Stimulated activated CD4-positive, alpha-beta T cell treated with anti-CD3 and anti-CD28 coated beads, Interleukin-2, amount 100 ng/mL, for 4 hours (primary cell): ENCODE measurements around the gene SLC25A4.

ENCODE experiments used
- DNase-seq: peaks from one replicate; pipeline ENCODE4 v3.0.0-alpha.2; 2020; ENCODE audit warnings: low read depth

The SLC25A4 gene

DNA sequence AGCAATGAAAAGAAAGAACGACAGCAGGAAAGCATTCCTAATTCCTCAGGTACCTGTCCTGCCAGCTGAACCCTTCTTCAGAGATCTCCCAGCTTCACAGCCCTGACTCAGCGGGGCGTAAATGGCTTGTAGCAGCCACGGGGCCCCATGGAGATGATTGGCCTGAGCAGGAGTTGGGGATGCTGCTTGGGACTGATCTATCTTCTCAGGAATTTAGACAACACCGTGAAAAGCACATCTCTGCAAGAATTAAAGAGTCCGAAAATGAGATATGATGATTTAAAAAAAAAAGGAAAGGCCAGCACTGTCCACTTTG lies 22.5 kb upstream of the SLC25A4 start:
- no peak for DNase-seq

DNA sequence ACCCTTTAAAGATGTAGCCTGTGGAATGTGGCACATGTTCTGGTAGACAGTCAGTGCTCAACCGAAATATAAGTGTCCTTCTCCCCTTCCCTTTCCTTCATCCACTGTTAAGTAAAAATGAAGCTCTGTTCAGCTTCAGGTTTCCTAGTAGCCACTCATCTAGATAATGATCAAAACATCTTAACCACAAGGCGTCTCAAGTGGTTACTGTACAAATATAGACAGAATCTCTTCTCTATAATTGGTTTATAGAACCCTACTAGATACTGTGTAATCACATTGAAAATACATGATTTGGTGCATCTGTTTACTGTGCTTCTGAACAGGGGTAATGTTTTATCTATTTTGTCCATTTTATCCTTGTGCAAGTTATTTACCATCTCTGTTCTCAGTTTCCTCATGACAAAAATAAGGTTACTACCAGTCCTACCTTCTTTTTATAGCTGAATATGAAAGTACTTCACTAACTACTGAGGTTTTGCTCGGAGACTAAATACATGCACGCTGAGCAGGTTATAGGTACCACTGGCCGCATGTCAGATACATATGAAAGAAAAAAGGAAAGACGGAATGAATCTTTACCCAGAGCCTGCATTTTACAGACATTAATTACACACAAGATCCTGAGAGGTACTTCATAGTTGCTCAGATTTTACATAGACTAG lies 20.3 kb upstream of the SLC25A4 start:
- DNase-seq = no peak

DNA sequence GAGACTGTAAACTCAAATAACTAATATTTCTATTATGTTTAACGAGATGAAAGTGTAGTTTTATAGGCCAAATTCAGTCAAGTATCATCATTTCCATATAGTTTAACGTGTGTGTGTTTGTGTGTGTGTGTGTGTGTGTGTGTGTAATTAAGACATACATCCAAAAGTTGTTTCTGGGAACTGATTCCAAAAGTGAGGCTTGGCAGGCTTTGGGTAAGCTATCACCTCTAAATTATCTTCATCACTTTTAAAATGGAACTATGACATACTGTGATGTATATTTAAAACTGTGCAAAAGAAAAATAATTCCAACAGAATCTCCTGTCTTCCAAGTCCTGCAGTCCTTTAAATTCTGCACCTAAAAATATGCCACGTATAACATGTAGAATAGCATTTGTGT lies 19.1 kb upstream of the SLC25A4 start:
- DNase-seq = no peak

DNA sequence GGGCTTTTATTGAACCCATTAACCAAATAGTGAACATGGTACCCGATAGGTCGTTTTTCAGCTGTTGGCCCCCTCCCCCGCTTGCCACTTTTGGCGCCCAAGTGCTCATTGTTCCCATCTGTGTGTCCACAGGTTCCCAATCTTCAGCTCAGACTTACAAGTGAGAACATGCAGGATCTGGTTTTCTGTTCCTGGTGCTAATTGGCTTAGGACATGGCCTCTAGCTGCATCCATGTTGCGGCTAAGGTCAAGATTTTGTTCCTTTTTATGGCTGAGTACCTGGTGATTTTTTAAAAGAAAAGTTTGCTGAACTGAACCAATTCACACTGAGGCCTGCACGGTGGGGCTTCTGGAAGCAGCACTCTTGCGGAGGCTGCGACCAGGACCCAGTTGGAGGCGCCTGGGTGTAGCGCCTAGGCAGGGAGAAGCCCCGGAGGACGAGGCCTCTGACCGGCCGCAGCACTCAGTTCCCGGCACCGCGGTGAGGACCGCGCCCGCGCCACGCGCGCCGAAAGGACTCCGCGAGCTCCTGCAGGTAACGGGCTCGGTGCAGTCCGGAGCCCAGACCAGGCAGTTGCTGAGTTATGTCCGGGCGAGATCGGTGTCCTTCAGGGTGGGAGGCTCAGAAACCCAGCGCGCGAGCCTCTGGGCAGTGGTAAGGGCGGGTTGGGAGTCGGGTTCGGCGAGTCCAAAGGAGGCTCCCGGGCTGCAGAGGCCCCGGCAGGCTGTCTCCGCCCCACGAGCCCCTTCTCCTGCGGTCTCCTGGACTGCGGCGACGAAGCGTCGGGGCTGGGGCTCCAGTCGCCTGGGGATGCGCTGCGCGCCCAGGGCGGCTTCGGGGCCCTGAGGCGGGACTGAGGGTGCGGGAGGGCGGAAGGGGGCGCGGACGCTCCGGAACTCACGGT lies 15.8 kb upstream of the SLC25A4 start:
- no peak for DNase-seq

DNA sequence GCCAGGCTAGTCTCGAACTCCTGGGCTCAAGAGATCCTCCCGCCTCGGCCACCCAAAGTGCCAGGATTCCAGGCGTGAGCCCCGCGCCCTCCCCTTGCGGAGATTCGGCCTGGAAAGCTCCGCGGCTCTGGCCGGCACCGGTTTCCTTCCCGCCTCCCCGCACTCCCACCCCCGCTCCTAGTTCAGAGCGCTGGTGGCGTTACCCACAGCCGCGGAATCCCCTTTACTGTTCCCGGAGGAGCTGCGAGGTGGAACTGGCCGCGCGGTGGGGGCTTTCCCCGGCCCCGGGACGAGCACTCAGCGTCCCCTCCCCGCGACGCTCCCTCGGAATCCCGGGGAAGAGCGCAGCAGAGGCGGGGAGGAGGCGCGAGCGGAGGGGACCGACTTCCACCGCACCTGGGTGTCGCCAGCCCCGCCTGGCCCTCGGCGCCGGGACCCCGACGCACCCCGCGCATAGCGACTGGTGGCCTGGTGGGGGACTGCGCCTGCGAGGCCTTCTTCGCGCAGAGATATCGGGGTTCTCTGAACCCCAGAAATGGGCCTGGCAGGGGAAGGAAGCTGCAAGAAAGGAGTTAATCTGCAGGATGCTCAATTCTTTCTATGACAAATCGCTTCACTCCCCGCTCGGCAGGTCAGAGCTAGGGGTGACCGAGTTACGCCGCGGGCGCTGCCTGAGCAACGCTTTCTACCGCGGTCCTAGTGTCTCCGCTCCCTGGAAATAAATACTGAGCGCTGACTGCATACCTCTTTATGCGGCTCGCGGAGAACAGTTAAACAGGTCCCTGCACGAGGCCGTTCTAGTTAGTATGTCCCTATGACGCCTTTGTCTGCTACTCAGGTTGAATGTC lies 14.6 kb upstream of the SLC25A4 start:
- DNase-seq = no peak

DNA sequence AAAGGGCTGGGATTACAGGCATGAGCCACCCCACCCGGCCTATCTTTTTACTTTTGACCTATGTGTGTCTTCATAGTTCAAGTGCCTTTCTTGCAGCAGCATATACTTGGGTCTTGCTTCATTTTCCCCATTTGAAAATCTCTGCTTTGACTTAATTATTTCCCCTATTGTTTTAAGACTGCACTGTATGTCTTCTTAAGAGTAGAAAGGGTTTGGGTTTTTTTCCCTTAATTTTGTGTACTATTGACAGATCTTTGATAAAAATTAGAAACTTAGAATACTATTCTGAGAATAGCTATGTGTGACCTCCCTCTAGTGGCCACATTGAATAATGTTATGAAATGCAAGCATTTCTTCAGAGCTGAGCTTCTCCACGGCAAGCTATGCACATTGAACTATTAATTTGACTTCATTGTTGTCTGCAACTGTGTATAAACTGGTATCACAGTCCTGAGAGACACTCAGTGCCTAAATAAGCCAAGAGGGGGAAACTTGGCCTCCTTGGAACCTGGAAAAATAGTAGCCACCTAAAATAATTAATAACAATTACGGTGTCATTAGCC lies 8.7 kb upstream of the SLC25A4 start:
- DNase-seq = no peak

DNA sequence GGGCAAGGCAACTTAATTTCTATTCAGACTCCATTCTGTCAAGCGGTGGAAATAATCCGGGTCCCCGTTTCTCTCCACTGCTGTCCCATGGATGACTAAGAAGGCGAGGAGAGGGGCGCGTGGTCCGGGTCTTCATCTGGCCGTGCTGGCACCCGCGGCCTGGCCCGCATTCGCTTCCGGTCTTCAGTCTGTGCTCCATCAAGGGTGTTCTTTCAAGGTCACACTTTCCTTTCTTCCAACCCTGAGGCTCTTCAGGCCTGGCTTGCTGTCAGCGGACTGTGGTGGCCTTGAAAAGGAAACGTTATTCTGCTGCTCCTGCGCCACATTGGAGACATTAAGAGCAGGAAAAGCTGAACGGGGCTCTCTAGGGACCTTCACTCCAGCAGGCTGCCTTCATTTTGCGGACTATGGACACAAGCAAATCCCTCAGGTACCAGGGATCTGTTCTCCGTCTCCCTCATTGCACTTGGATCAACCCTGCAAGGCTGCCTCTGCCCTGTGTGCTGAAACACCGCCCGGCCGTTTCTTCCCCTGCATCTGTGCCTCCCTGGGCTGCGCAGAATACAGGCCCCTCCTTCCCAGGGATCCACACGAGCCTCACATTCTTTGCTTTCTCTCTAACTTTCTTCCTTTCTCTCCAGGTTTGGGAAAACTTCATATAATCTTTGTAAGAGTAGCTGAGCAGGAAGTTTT lies 5.7 kb upstream of the SLC25A4 start:
- DNase-seq = no peak

DNA sequence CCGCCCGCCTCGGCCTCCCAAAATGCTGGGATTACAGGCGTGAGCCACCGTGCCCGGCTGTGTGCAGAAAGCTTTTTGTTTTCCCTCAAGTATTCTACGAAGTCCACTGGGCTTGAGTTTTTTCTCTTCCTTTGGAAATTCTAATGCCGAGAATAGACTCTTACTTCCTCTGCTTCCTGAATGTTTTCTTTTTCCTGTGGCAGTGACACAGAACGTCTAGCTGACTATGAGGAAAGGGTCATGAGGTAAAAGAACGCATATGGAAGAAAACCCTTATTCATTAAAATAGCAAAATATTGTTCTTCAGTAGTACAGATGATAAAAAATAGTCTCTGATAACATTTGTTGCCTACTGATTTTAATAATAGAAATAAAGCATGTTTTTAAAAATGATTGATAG lies 4.9 kb upstream of the SLC25A4 start:
- DNase-seq = no peak

DNA sequence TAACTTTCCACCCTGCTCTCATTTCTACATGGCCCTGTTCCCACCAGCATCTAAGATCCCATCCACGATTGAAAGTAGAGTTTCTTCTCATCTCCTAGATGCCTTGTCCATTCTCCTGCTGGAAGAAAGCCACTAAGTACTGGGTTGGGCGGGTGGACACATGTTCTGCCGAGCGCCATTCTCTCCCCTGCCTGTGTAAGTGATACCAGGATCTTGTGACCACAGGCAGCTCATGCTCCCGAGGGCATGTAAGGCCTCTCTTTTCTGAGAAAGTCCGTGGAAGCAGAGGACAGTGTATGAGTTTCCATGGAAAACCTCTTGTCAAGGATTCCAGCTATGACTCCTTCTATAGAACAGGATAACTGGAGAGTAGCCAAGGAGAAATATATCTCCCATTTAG lies 3.3 kb upstream of the SLC25A4 start:
- DNase-seq = no peak

DNA sequence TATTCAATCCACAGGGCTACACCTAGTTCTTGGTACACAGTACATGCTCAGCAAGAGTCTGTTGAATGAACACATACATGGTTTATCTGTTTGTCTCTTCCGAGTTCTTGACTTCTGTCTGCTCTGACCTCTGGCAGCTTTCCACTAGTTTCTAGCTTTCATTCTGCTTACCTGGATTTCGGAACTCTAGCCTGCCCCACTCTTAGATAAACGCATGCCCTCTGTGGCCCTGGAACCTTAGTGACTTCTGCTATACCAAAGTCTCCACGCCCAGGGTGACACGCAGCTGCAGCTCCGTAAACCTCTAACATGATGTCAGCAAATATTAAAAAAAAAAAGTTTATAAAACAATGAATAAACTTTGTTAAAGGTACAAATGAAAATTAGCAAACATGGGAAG lies 1.3 kb upstream of the SLC25A4 start:
- no peak for DNase-seq

DNA sequence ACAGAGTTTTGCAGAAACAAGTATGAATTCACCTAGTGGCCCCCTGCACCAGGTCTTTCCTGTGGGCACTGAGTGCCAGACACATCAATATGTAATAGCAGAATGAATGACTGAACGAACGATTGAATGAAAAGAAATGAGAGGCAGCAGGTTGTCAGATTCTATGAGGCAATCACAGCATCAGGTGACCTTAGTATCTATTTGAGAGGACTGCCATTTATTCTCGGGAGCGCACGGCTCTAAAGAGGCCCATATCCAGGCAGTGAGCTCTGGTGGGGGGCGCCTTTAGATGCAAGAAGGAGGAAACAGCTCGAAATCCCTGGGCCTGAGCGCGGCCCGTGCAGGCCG lies 528 bp upstream of the SLC25A4 start:
- DNase-seq = no peak

DNA sequence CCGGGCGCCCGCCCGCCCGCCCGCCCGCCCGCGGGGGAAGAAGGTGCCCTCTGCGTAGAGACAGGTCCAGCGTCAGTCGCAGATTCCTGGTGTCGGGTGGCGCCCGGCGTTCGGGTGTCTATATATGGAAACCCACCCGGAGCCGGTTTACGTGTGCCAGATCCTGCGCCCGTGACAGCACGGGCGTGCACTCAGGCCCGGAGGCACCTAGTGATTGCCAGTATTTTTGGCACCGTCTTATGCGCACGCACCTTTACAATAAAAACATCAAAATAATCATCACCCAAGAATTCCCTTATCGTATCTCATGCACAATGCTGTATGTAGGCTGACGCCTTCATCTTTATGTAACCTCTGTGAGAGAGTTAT lies 519 bp downstream of the SLC25A4 start:
- no peak for DNase-seq

DNA sequence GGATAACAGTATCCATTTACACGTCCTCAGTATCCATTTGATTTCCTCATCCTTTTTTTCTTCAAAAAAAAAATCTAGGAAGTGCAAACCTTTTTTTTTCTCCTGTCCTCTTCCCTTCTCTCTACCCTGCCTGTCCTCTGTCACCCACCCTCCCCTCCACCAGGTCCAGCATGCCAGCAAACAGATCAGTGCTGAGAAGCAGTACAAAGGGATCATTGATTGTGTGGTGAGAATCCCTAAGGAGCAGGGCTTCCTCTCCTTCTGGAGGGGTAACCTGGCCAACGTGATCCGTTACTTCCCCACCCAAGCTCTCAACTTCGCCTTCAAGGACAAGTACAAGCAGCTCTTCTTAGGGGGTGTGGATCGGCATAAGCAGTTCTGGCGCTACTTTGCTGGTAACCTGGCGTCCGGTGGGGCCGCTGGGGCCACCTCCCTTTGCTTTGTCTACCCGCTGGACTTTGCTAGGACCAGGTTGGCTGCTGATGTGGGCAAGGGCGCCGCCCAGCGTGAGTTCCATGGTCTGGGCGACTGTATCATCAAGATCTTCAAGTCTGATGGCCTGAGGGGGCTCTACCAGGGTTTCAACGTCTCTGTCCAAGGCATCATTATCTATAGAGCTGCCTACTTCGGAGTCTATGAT lies 1.7 kb downstream of the SLC25A4 start:
- DNase-seq = no peak

DNA sequence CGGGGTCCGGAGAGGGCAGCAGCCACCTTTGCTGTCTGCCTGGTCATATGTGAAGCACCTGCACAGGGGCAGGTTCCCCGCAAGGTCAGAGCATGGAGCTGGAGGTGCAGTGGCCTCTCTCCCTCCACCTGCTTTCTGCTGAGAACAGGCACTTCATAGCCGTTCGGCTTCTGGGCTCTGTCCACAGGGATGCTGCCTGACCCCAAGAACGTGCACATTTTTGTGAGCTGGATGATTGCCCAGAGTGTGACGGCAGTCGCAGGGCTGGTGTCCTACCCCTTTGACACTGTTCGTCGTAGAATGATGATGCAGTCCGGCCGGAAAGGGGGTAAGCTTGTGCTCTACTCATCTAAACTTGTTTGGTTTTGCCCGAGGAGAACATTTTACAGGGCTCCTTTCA lies 2.5 kb downstream of the SLC25A4 start:
- no peak for DNase-seq

DNA sequence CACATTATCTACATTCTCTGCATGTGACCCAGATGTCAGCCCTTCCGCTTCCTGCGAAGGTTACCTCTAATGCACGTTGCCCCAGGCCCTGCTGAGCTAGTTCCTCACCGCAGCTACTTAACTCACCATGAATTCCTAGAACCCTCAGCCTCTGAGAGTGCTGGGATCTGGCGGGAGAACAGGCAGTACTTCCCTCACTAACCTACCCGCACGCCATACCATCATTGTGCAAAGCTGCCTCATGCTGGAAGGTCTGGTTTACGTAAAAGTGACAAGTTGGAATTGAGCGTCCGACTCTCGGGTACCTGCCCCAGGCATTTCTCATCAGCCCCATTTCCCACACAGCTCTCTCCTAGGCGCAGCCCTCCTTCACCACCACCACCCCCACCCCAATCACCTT lies 6.3 kb downstream of the SLC25A4 start:
- DNase-seq = no peak

DNA sequence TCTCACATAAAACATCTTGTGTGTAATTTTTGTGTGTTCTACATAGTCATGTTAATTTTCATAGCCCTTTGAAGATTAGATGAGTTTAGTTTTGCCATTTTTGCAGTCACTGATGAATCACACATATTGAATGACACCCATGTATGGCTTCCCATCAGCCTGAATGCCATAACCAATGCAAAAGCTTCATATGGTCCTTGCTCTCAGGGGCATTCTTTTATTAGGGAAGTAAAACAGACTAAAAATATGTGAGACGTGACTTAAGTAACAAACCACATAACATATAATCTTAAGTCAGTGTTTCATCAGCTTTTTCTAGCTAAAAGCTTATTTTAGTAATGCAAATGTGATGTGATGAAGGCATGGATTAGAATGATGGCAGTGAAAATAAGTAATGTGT lies 8.2 kb downstream of the SLC25A4 start:
- no peak for DNase-seq

DNA sequence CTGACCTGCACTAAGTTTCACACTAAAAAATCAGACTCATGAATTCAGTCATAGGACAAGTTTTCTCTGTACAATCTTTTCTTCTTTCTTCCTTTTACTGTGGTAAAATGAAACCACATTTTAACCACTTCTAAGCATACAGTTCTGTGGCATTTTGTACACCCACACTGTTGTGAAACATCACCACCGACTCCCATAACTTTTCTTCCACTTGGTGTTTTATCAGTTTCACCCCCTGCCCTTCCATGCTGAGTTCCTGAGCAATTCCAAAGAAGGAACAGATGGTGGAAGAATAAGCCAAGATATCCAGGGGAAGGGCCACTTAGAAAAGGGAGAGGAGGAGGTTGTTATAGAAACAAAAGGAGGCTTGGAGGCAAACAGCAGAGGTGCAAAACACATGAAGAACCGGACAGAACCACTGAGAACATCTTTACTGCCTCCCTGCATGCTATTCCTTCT lies 22.6 kb downstream of the SLC25A4 start:
- no peak for DNase-seq

DNA sequence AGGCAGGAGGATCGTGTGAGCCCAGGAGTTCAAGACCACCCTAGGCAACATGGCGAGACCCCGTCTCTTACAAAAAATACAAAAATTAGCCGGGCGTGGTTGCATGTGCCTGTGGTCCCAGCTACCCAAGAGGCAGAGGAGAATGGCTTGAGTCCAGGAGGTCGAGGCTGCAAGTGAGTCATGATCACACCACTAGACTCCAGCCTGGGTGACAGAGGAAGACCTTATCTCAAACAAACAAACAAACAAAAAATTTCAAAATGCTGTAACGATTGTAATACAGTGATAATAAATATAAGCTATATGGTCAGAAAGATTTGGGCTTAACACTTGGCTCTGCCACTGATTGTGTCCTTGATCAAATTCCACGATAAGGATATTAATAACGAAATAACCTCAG lies 24.2 kb downstream of the SLC25A4 start:
- DNase-seq = no peak

DNA sequence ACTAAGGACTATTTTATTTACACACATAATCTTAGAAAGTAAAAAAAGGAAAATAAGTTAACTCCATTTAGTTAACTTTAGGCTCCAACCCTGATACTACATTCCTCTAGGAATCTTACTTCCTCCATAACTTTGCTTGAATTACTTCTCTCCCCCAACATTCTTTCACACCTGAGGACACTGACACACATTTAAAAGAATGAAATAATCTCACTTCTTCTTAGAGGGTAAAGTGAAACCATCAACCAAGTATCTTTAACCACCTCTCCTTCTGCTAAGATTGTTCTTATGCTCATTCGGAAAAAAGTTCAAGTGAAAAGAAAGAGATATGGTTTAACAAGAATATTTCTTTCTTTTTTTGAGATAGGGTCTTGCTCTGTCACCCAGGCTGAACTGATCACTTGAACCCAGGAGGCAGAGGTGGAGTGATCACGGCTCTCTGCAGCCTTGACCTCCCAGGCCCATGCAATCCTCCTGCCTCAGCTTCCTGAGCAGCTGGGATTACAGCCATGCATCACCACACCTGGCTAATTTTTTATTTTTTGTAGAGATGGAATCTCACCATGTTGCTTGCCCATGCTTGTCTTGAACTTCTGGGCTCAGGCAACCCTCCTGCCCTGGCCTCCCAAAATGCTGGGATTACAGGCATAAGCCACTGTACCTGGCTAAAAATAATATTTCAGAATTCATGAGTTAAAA lies 28.5 kb downstream of the SLC25A4 start:
- DNase-seq = no peak

DNA sequence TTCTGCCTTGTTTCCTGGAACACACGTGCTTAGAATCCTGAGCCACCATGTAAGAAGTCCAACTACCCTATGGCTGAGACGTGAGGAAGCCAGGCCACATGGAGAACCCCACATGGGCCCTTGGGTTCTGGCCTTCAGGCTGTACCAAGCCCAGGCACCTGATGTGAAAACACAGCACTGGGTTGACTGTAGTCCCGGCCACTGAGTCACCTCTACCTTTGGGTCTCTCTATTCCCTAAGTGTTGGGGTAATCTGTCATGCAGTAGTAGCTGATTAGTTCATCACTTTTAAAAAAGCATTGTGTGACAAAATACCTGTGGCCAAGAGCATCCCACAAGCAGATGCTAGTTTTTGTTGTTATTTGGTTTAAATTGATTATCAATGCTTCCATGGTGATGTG lies 36.4 kb downstream of the SLC25A4 start:
- DNase-seq = no peak

DNA sequence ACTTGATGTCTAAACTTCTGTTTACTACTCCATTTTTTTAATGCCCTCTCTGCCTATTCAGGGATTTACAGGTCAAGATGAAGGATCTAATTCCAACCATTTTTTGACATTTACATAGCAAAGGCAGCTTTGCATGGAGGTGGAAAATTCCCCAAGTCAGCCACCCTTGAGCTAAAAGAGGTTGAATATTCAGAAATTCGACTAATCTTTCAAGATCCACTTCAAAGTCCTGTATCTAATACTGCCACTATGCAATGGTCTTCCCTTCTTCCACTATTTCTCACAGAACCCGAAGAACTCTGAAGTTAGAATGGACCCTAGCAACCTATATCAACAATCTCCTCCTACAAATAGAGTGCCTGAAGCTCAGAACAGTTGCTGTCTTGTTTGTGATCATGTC lies 39.2 kb downstream of the SLC25A4 start:
- DNase-seq = no peak
